ENCODE results near the gene GPR55.

DNA sequence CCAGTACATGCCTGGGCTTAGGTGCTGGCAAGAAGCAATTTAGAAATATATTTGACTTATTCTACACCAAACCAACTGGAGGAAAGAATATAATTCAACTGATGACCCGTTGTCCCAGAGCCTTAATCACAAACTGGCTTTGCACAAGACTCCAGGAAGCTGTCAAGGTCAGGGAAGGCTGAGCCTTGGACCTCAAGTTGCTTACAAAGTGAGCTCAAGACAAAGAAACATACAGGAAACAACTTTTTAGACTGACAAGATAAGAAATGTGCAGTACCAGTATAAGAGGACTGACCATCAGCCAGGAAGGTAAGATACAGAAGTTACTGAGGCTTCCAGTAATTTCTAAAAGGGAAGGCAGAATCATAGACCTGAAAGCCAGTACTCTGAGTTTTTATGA is 35.0 kb upstream of the GPR55 start:
- TF ChIP-seq, protein P1, sequence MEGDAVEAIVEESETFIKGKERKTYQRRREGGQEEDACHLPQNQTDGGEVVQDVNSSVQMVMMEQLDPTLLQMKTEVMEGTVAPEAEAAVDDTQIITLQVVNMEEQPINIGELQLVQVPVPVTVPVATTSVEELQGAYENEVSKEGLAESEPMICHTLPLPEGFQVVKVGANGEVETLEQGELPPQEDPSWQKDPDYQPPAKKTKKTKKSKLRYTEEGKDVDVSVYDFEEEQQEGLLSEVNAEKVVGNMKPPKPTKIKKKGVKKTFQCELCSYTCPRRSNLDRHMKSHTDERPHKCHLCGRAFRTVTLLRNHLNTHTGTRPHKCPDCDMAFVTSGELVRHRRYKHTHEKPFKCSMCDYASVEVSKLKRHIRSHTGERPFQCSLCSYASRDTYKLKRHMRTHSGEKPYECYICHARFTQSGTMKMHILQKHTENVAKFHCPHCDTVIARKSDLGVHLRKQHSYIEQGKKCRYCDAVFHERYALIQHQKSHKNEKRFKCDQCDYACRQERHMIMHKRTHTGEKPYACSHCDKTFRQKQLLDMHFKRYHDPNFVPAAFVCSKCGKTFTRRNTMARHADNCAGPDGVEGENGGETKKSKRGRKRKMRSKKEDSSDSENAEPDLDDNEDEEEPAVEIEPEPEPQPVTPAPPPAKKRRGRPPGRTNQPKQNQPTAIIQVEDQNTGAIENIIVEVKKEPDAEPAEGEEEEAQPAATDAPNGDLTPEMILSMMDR (conservative IDR thresholded peaks at IDR 0.05), result no peak
- no peak for TF ChIP-seq EZH2 (IDR thresholded peaks at IDR 0.05; ENCODE audit: low read depth)

All from PC-9 (cell line).